T-helper 1 cell treated with Interleukin-12 subunit alpha and Interleukin-12 subunit beta and Interleukin-4 antibody, amounts not matched to agents 30 μg/mL and 1 μg/mL, for 36 hours (primary cell): ENCODE measurements around the gene RPTOR.
"Not testable (repeated sequence)": the region's sequence is repeated elsewhere in the genome, so short reads cannot be mapped to it uniquely, and the experiment has no call there.

ENCODE experiments used
- H3K27ac Mint-ChIP-seq: one replicate; pipeline ENCODE4 v1.8.0; 2021; ENCODE audit warnings: mild to moderate bottlenecking, mixed read lengths
- H3K27me3 Mint-ChIP-seq: one replicate; pipeline ENCODE4 v1.8.0; 2021; ENCODE audit warnings: low read depth, mixed read lengths
- H3K36me3 Mint-ChIP-seq: one replicate; pipeline ENCODE4 v1.8.0; 2021; ENCODE audit warnings: low read depth, mixed read lengths
- H3K4me1 Mint-ChIP-seq: one replicate; pipeline ENCODE4 v1.8.0; 2021; ENCODE audit warnings: low read depth, mixed read lengths
- H3K4me3 Mint-ChIP-seq: one replicate; pipeline ENCODE4 v1.8.0; 2021; ENCODE audit warnings: mild to moderate bottlenecking, moderate library complexity, mixed read lengths
- H3K9me3 Mint-ChIP-seq: one replicate; pipeline ENCODE4 v1.8.0; 2021; ENCODE audit warnings: mixed read lengths

RPTOR gene

GRCh38 chr17:80558046-80558445, 13.4 kb downstream of the RPTOR start:
- H3K4me3 Mint-ChIP-seq: no peak overlapping the region
- no peaks in the 10 kb centered on the region for H3K9me3 Mint-ChIP-seq
- H3K36me3 Mint-ChIP-seq: peaks cover 4% of the 10 kb centered on the region
- H3K4me1 Mint-ChIP-seq: no peaks in the 10 kb centered on the region
- no peaks in the 10 kb centered on the region for H3K27me3 Mint-ChIP-seq
- no peak overlapping the region for H3K27ac Mint-ChIP-seq

GRCh38 chr17:80559825-80560251, 15.2 kb downstream of the RPTOR start:
- Mint-ChIP-seq H3K27ac (no peak overlapping the region), H3K4me3 (no peak overlapping the region), H3K4me1 (peaks cover 4% of the 10 kb centered on the region), H3K27me3 (no peaks in the 10 kb centered on the region), H3K36me3 (peaks cover 4% of the 10 kb centered on the region), H3K9me3 (no peaks in the 10 kb centered on the region)

GRCh38 chr17:80561541-80562114, 17.0 kb downstream of the RPTOR start:
- Mint-ChIP-seq H3K27me3 (no peaks in the 10 kb centered on the region), H3K36me3 (peaks cover 4% of the 10 kb centered on the region), H3K27ac (no peak overlapping the region), H3K4me3 (no peak overlapping the region), H3K4me1 (peaks cover 5% of the 10 kb centered on the region), H3K9me3 (no peaks in the 10 kb centered on the region)

GRCh38 chr17:80564545-80564944, 19.9 kb downstream of the RPTOR start:
- Mint-ChIP-seq H3K4me1 (peaks cover 5% of the 10 kb centered on the region), H3K4me3 (no peak overlapping the region), H3K27me3 (no peaks in the 10 kb centered on the region), H3K9me3 (no peaks in the 10 kb centered on the region), H3K27ac (no peak overlapping the region), H3K36me3 (peaks cover 4% of the 10 kb centered on the region)

- Mint-ChIP-seq H3K27ac (no peak overlapping the region), H3K36me3 (peaks cover 4% of the 10 kb centered on the region), H3K9me3 (no peaks in the 10 kb centered on the region)
These were observed 20.9 kb downstream of the RPTOR start for GRCh38 chr17:80565343-80566053.

GRCh38 chr17:80566054-80566400, 21.4 kb downstream of the RPTOR start:
- Mint-ChIP-seq H3K27me3 (no peaks in the 10 kb centered on the region), H3K36me3 (peaks cover 4% of the 10 kb centered on the region), H3K4me3 (no peak overlapping the region), H3K4me1 (peaks cover 9% of the 10 kb centered on the region), H3K27ac (no peak overlapping the region), H3K9me3 (no peaks in the 10 kb centered on the region)

More at GRCh38 chr17:80565343-80566053, 20.9 kb downstream of the RPTOR start:
- Mint-ChIP-seq H3K27me3 (no peaks in the 10 kb centered on the region), H3K4me3 (no peak overlapping the region), H3K4me1 (peaks cover 9% of the 10 kb centered on the region)

GRCh38 chr17:80568246-80568645, 23.6 kb downstream of the RPTOR start:
- H3K4me1 Mint-ChIP-seq: peaks cover 9% of the 10 kb centered on the region
- H3K27me3 Mint-ChIP-seq: no peaks in the 10 kb centered on the region
- no peak overlapping the region for H3K27ac Mint-ChIP-seq
- peaks cover 1% of the 10 kb centered on the region for H3K36me3 Mint-ChIP-seq
- H3K9me3 Mint-ChIP-seq: no peaks in the 10 kb centered on the region
- no peak overlapping the region for H3K4me3 Mint-ChIP-seq

- Mint-ChIP-seq H3K27me3 (no peaks in the 10 kb centered on the region), H3K4me1 (peaks cover 4% of the 10 kb centered on the region), H3K9me3 (no peaks in the 10 kb centered on the region), H3K27ac (no peak overlapping the region), H3K4me3 (no peak overlapping the region), H3K36me3 (peaks cover 1% of the 10 kb centered on the region)
These were observed 25.3 kb downstream of the RPTOR start for GRCh38 chr17:80569924-80570323.

- H3K4me3 Mint-ChIP-seq: no peak overlapping the region
- no peaks in the 10 kb centered on the region for H3K27me3 Mint-ChIP-seq
- no peak overlapping the region for H3K27ac Mint-ChIP-seq
- peaks cover 3% of the 10 kb centered on the region for H3K36me3 Mint-ChIP-seq
- no peaks in the 10 kb centered on the region for H3K9me3 Mint-ChIP-seq
- H3K4me1 Mint-ChIP-seq: peaks cover 17% of the 10 kb centered on the region
These were observed 29.1 kb downstream of the RPTOR start for GRCh38 chr17:80573701-80574100.

- no peak overlapping the region for H3K4me3 Mint-ChIP-seq
- H3K27me3 Mint-ChIP-seq: no peaks in the 10 kb centered on the region
- peaks cover 3% of the 10 kb centered on the region for H3K36me3 Mint-ChIP-seq
- no peaks in the 10 kb centered on the region for H3K9me3 Mint-ChIP-seq
- no peak overlapping the region for H3K27ac Mint-ChIP-seq
- peaks cover 17% of the 10 kb centered on the region for H3K4me1 Mint-ChIP-seq
These were observed 29.9 kb downstream of the RPTOR start for GRCh38 chr17:80574496-80574895.

- no peak overlapping the region for H3K4me3 Mint-ChIP-seq
- H3K27ac Mint-ChIP-seq: no peak overlapping the region
- peaks cover 14% of the 10 kb centered on the region for H3K4me1 Mint-ChIP-seq
- H3K27me3 Mint-ChIP-seq: no peaks in the 10 kb centered on the region
- H3K36me3 Mint-ChIP-seq: peaks cover 3% of the 10 kb centered on the region
- H3K9me3 Mint-ChIP-seq: no peaks in the 10 kb centered on the region
These were observed 30.6 kb downstream of the RPTOR start for GRCh38 chr17:80575057-80575875.

- Mint-ChIP-seq H3K36me3 (peaks cover 2% of the 10 kb centered on the region), H3K4me3 (no peak overlapping the region), H3K27me3 (no peaks in the 10 kb centered on the region), H3K9me3 (no peaks in the 10 kb centered on the region), H3K27ac (no peak overlapping the region), H3K4me1 (peaks cover 16% of the 10 kb centered on the region)
These were observed 33.4 kb downstream of the RPTOR start for GRCh38 chr17:80577876-80578570.

- not testable (repeated sequence) for H3K36me3 Mint-ChIP-seq, H3K9me3 Mint-ChIP-seq, H3K4me3 Mint-ChIP-seq, H3K27me3 Mint-ChIP-seq, H3K27ac Mint-ChIP-seq
- peaks cover 20% of the 10 kb centered on the region for H3K4me1 Mint-ChIP-seq
These were observed 34.2 kb downstream of the RPTOR start for GRCh38 chr17:80578668-80579388.

GRCh38 chr17:80582165-80582564, 37.5 kb downstream of the RPTOR start:
- H3K27ac Mint-ChIP-seq: no peak overlapping the region
- H3K4me3 Mint-ChIP-seq: no peak overlapping the region
- H3K27me3 Mint-ChIP-seq: no peaks in the 10 kb centered on the region
- no peaks in the 10 kb centered on the region for H3K9me3 Mint-ChIP-seq
- H3K4me1 Mint-ChIP-seq: peaks cover 22% of the 10 kb centered on the region
- H3K36me3 Mint-ChIP-seq: peaks cover 3% of the 10 kb centered on the region
